ENCODE results near the gene MS4A4A. TPM values are rescaled to one million over a fixed set of nuclear protein-coding genes. Genes with fewer than 3 reads are reported as not detected.

Gene MS4A4A
- total and polyA plus RNA-seq, 10 of the 15 experiments (the other 5 are each of a cell fraction or from before 2014, with no cell fraction given): 0.10 to 2.4 (median 0.68) TPM

- Histone ChIP-seq H3K27ac (ENCODE audit: control insufficient read depth, insufficient read depth) (no peak overlapping the region), H3K9ac (ENCODE audit: control insufficient read depth, insufficient read depth, low read length) (no peak overlapping the region), H3K36me3 (ENCODE audit: control insufficient read depth in 2 of 2, insufficient read depth in 2 of 2, low read length in 1 of 2) (no peaks in the 10 kb centered on the region), H4K20me1 (ENCODE audit: control insufficient read depth, insufficient read depth) (no peaks in the 10 kb centered on the region), H3K9me3 (replicated peaks; ENCODE audit: control insufficient read depth, insufficient read depth, low read length) (no peaks in the 10 kb centered on the region), H3K4me1 (ENCODE audit: control insufficient read depth, insufficient read depth, low read length) (no peaks in the 10 kb centered on the region), H3K27me3 (replicated peaks in 1 of 2; ENCODE audit: control insufficient read depth in 2 of 2, insufficient read depth in 2 of 2, low read length in 1 of 2) (no peaks in the 10 kb centered on the region), H2AFZ (ENCODE audit: control insufficient read depth, low read depth, low read length) (no peak overlapping the region), H3K79me2 (ENCODE audit: control insufficient read depth, insufficient read depth, low read length) (no peaks in the 10 kb centered on the region), H3K4me2 (ENCODE audit: control insufficient read depth, insufficient read depth) (no peak overlapping the region), H3K4me3 (no peak overlapping the region)
- in situ Hi-C loops (cut with MboI): no loop called here
- RAD21 ChIA-PET (ENCODE audit: unreplicated experiment): interaction anchor here (1.3 kb wide), 1 partner anchor 21 kb away, joined by 8 read pairs; no protein-coding TSS in a partner anchor
- DNase-seq (ENCODE audit: low read depth, low spot score) (no peak), FAIRE-seq (no peak), ATAC-seq (no peak)
- 0% methylated on average over 1 of the region's 1 CpG for WGBS (ENCODE audit: insufficient coverage, insufficient replicate concordance, low lambda C conversion rate, missing lambda C conversion rate)
- no TSS peak for BruUV-seq (replicated peaks)
- SMC1A ChIA-PET (ENCODE audit: uncharacterized antibody, unreplicated experiment): interaction anchor here (0.8 to 3.2 kb wide), 6 partner anchors 11 to 93 kb away, joined by 3 to 14 read pairs (median 4); partner anchors contain the start of gene MS4A4E
- intact Hi-C loops (cut with micrococcal nuclease; ENCODE audit: unreplicated experiment): no loop called here
- CTCF ChIA-PET: interaction anchor here (0.7 to 3.9 kb wide), 4 partner anchors 14 to 86 kb away, joined by 3 to 18 read pairs (median 4); no protein-coding TSS in a partner anchor
- POLR2A ChIA-PET: interaction anchor here (0.7 kb wide), 1 partner anchor 48 kb away, joined by 3 read pairs; no protein-coding TSS in a partner anchor
- TF ChIP-seq SPI1 (IDR thresholded peaks at IDR 0.05; ENCODE audit: borderline replicate concordance, insufficient read depth, low read depth, low read length): peak; percentile 43; the same call in 1 of the 2 replicates
- no peak for TF ChIP-seq NKRF (conservative IDR thresholded peaks at IDR 0.05)
Observed at GRCh38 chr11:60230681-60231080, 49.8 kb upstream of the MS4A4A start.

DNA sequence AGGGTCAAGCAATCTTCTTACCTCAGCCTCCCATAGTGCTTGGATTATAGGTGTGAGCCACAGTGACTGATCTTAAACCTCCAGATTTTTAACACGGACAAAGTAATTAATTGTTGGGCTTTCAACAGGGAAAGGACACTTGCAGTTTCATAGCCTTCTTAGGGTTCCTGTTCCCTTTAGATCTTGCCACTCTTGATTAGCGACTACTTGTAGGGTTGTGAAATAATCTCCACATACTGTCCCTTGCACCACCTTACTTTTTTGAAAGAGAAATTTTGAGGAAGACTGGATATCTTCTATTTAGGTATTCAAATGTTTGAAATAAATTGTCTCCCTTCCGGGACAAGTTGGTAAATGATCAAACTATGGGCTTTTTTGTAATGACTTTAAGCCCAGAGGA is 45.1 kb upstream of the MS4A4A start:
- Histone ChIP-seq H3K4me3 (no peak overlapping the region), H3K9me3 (replicated peaks; ENCODE audit: control insufficient read depth, insufficient read depth, low read length) (no peaks in the 10 kb centered on the region), H3K79me2 (ENCODE audit: control insufficient read depth, insufficient read depth, low read length) (no peaks in the 10 kb centered on the region), H3K27me3 (replicated peaks in 1 of 2; ENCODE audit: control insufficient read depth in 2 of 2, insufficient read depth in 2 of 2, low read length in 1 of 2) (no peaks in the 10 kb centered on the region), H3K9ac (ENCODE audit: control insufficient read depth, insufficient read depth, low read length) (no peak overlapping the region), H3K4me1 (ENCODE audit: control insufficient read depth, insufficient read depth, low read length) (no peaks in the 10 kb centered on the region), H2AFZ (ENCODE audit: control insufficient read depth, low read depth, low read length) (no peak overlapping the region), H3K27ac (ENCODE audit: control insufficient read depth, insufficient read depth) (no peak overlapping the region), H3K36me3 (ENCODE audit: control insufficient read depth in 2 of 2, insufficient read depth in 2 of 2, low read length in 1 of 2) (no peaks in the 10 kb centered on the region), H4K20me1 (ENCODE audit: control insufficient read depth, insufficient read depth) (no peaks in the 10 kb centered on the region), H3K4me2 (ENCODE audit: control insufficient read depth, insufficient read depth) (no peak overlapping the region)
- in situ Hi-C loops (cut with MboI) (no loop called here), intact Hi-C loops (cut with micrococcal nuclease; ENCODE audit: unreplicated experiment) (no loop called here)
- BruUV-seq (replicated peaks): no TSS peak
- no peak for ATAC-seq
- ChIA-PET POLR2A (no interaction called here), CTCF (interaction anchor here (0.6 to 1.2 kb wide), 2 partner anchors 16 to 181 kb away, joined by 3 to 10 read pairs; no protein-coding TSS in a partner anchor), RAD21 (ENCODE audit: unreplicated experiment) (interaction anchor here (1.0 kb wide), 1 partner anchor 16 kb away, joined by 3 read pairs; no protein-coding TSS in a partner anchor), SMC1A (ENCODE audit: uncharacterized antibody, unreplicated experiment) (interaction anchor here (1.4 to 2.6 kb wide), 2 partner anchors 16 to 22 kb away, joined by 3 to 8 read pairs; no protein-coding TSS in a partner anchor)
- no peak for DNase-seq (ENCODE audit: low read depth, low spot score)
- 74% methylated on average over 3 of the region's 3 CpGs for WGBS (ENCODE audit: insufficient coverage, insufficient replicate concordance, low lambda C conversion rate, missing lambda C conversion rate)
- FAIRE-seq: no peak
- TF ChIP-seq PKNOX1 (IDR thresholded peaks at IDR 0.05): no peak
- no peak for TF ChIP-seq RCOR1 (conservative IDR thresholded peaks at IDR 0.05; ENCODE audit: low read depth, low read length)
- no peak for TF ChIP-seq IRF4 (IDR thresholded peaks at IDR 0.05; ENCODE audit: low read depth, low read length)
- no peak for TF ChIP-seq JUNB (IDR thresholded peaks at IDR 0.05)
- TF ChIP-seq, protein P1, sequence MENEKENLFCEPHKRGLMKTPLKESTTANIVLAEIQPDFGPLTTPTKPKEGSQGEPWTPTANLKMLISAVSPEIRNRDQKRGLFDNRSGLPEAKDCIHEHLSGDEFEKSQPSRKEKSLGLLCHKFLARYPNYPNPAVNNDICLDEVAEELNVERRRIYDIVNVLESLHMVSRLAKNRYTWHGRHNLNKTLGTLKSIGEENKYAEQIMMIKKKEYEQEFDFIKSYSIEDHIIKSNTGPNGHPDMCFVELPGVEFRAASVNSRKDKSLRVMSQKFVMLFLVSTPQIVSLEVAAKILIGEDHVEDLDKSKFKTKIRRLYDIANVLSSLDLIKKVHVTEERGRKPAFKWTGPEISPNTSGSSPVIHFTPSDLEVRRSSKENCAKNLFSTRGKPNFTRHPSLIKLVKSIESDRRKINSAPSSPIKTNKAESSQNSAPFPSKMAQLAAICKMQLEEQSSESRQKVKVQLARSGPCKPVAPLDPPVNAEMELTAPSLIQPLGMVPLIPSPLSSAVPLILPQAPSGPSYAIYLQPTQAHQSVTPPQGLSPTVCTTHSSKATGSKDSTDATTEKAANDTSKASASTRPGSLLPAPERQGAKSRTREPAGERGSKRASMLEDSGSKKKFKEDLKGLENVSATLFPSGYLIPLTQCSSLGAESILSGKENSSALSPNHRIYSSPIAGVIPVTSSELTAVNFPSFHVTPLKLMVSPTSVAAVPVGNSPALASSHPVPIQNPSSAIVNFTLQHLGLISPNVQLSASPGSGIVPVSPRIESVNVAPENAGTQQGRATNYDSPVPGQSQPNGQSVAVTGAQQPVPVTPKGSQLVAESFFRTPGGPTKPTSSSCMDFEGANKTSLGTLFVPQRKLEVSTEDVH (IDR thresholded peaks at IDR 0.05; ENCODE audit: low read depth, partially characterized antibody): no peak
- no peak for TF ChIP-seq ATF7 (IDR thresholded peaks at IDR 0.05; ENCODE audit: low read depth)
- no peak for TF ChIP-seq ZBED1 (IDR thresholded peaks at IDR 0.05; ENCODE audit: borderline replicate concordance)
- TF ChIP-seq SPI1 (IDR thresholded peaks at IDR 0.05; ENCODE audit: borderline replicate concordance, insufficient read depth, low read depth, low read length): no peak

Measured in GM12878 (cell line).